Neural progenitor cell (in vitro differentiated cells): ENCODE results near the gene PYGB.

Source experiments
- EZH2 ChIP-seq: fragments of 200-600 bp; sonication (generic); IDR thresholded peaks from 2 replicates; pipeline ENCODE4 v1.6.1; 2017; ENCODE audit warnings: antibody characterized with exemption, mild to moderate bottlenecking, moderate library complexity
- EZH2phosphoT487 ChIP-seq: fragments of 200-600 bp; sonication (generic); IDR thresholded peaks from 2 replicates; pipeline ENCODE4 v1.6.1; 2017; ENCODE audit warnings: antibody characterized with exemption
- TF ChIP-seq, protein P1 (sequence below): fragments of 200-600 bp; sonication (generic); IDR thresholded peaks from 2 replicates; pipeline ENCODE4 v1.5.1; 2017; ENCODE audit warnings: antibody characterized with exemption, mild to moderate bottlenecking

DNA sequence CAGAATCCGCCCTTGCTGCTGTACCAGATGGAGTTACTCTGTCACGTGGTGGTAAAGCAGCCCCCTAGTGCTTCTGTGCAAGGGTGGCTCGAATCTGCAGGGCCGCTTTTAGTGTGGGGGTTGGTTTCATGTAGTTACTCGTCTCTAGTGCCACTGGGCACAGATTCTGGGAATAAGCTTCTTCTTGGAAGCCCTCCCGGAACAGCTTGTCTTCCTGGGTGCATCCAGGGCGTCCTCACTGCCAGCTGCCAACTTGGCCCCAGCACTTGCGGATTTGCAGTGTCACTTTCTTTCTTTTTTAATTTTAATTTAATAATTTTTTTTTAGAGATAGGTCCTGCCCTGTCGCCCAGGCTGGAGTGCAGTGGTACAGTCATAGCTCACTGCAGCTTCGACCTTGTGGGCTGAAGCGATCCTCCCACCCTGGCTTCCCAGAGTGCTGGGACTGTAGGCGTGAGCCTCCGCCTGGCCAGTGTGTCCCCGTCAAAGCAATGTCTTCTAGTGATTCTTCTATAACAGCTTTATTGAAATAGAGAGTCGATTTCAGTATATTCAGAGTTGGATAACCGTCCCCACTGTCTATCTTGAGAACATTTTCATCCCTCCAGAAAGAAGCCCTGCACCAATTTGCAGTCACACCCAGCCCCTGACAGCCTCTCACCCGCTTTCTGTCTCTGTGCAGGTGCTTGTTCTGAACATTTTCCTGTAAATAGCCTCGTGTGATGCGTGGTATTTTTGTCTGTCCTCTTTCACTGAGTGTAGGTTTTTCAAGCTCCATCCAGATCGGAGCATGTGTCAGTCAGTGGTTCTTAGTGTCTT is 25.9 kb downstream of the PYGB start:
- TF ChIP-seq, protein P1, sequence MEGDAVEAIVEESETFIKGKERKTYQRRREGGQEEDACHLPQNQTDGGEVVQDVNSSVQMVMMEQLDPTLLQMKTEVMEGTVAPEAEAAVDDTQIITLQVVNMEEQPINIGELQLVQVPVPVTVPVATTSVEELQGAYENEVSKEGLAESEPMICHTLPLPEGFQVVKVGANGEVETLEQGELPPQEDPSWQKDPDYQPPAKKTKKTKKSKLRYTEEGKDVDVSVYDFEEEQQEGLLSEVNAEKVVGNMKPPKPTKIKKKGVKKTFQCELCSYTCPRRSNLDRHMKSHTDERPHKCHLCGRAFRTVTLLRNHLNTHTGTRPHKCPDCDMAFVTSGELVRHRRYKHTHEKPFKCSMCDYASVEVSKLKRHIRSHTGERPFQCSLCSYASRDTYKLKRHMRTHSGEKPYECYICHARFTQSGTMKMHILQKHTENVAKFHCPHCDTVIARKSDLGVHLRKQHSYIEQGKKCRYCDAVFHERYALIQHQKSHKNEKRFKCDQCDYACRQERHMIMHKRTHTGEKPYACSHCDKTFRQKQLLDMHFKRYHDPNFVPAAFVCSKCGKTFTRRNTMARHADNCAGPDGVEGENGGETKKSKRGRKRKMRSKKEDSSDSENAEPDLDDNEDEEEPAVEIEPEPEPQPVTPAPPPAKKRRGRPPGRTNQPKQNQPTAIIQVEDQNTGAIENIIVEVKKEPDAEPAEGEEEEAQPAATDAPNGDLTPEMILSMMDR, result no peak
- TF ChIP-seq EZH2, result no peak
- no peak for TF ChIP-seq EZH2phosphoT487
